Astrocyte (in vitro differentiated cells and primary cell): ENCODE measurements around the gene ZNF691. TPM values are rescaled to one million over a fixed set of nuclear protein-coding genes. Genes with fewer than 3 reads are reported as not detected.
A peak's percentile ranks its signal among the peaks of the same experiment; 100 is the strongest.

Source experiments
- DNase-seq: peaks from one replicate; pipeline ENCODE4 v3.0.0-alpha.2; 2010; ENCODE audit warnings: low read depth
- FAIRE-seq: peaks from 2 replicates; lab custom pipeline; 2011; peaks lifted over from hg19 to GRCh38; lab: Jason Lieb, UNC
- H2AFZ ChIP-seq: 2 replicates; pipeline ENCODE4 v1.6.0; 2012; ENCODE audit warnings: low read depth, low read length, inconsistent platforms
- H3K27ac ChIP-seq: 2 replicates; pipeline ENCODE4 v1.5.1; 2011; ENCODE audit warnings: low read depth, low read length, inconsistent platforms
- H3K27me3 ChIP-seq: 2 replicates; pipeline ENCODE4 v1.6.0; 2011; ENCODE audit warnings: low read length, inconsistent platforms; ENCODE audit not compliant: insufficient read depth
- H3K36me3 ChIP-seq: 2 replicates; pipeline ENCODE4 v1.5.1; 2011; ENCODE audit warnings: low read length, inconsistent platforms; ENCODE audit not compliant: insufficient read depth
- H3K4me1 ChIP-seq: 2 replicates; pipeline ENCODE4 v1.5.1; 2011; ENCODE audit warnings: low read length, inconsistent platforms; ENCODE audit not compliant: insufficient read depth
- H3K4me2 ChIP-seq: 2 replicates; pipeline ENCODE4 v1.6.0; 2012; ENCODE audit warnings: low read length, inconsistent platforms
- H3K4me3 ChIP-seq: 2 replicates; pipeline ENCODE4 v1.5.1; 2011; ENCODE audit warnings: low read depth, mild to moderate bottlenecking, low read length, inconsistent platforms; ENCODE audit not compliant: insufficient read depth
- H3K79me2 ChIP-seq: 2 replicates; pipeline ENCODE4 v1.6.0; 2012; ENCODE audit warnings: mild to moderate bottlenecking, low read length, inconsistent platforms; ENCODE audit not compliant: insufficient read depth
- H3K9ac ChIP-seq: 2 replicates; pipeline ENCODE4 v1.6.0; 2012; ENCODE audit warnings: mild to moderate bottlenecking, low read length, inconsistent platforms
- H3K9me3 ChIP-seq: 2 replicates; pipeline ENCODE4 v1.5.1; 2012; ENCODE audit warnings: low read depth, mild to moderate bottlenecking, low read length, inconsistent platforms; ENCODE audit not compliant: insufficient read depth
- H4K20me1 ChIP-seq: 2 replicates; pipeline ENCODE4 v1.6.0; 2012; ENCODE audit warnings: low read length, inconsistent platforms; ENCODE audit not compliant: insufficient read depth
- H3K27ac Mint-ChIP-seq: one replicate; pipeline ENCODE4 v1.8.0; 2021; ENCODE audit warnings: mild to moderate bottlenecking, mixed read lengths; ENCODE audit not compliant: unreplicated experiment
- H3K27me3 Mint-ChIP-seq: one replicate; pipeline ENCODE4 v1.8.0; 2021; ENCODE audit warnings: low read depth, mixed read lengths; ENCODE audit not compliant: unreplicated experiment
- H3K36me3 Mint-ChIP-seq: one replicate; pipeline ENCODE4 v1.8.0; 2021; ENCODE audit warnings: low read depth, mixed read lengths; ENCODE audit not compliant: unreplicated experiment
- H3K4me1 Mint-ChIP-seq: one replicate; pipeline ENCODE4 v1.8.0; 2021; ENCODE audit warnings: low read depth, mixed read lengths; ENCODE audit not compliant: unreplicated experiment
- H3K4me3 Mint-ChIP-seq: one replicate; pipeline ENCODE4 v1.8.0; 2021; ENCODE audit warnings: mild to moderate bottlenecking, moderate library complexity, mixed read lengths; ENCODE audit not compliant: unreplicated experiment
- H3K9me3 Mint-ChIP-seq: one replicate; pipeline ENCODE4 v1.8.0; 2021; ENCODE audit warnings: mild to moderate bottlenecking, mixed read lengths; ENCODE audit not compliant: unreplicated experiment
- CTCF ChIP-seq: IDR thresholded peaks from 2 replicates; pipeline ENCODE4 v1.5.1; 2011; ENCODE audit warnings: low read depth, mild to moderate bottlenecking, inconsistent platforms, low read length, moderate library complexity; ENCODE audit not compliant: insufficient read depth
- EZH2 ChIP-seq: IDR thresholded peaks from 2 replicates; pipeline ENCODE4 v1.6.1; 2012; ENCODE audit warnings: mild to moderate bottlenecking, low read length, inconsistent platforms; ENCODE audit not compliant: insufficient read depth
- total RNA-seq: library from RNA; stranded (reverse); gene quantifications from 2 replicates; pipeline ENCODE4 v1.2.1, GENCODE V29; 2021

The ZNF691 gene
- total RNA-seq, 1 donor from 2014 or later = 5.8 TPM

- H3K27me3 Mint-ChIP-seq = no peaks in the 10 kb centered on the region
- Histone ChIP-seq H3K27ac (no peak overlapping the region), H4K20me1 (peaks cover 5% of the 10 kb centered on the region), H3K9me3 (no peaks in the 10 kb centered on the region), H3K27me3 (no peaks in the 10 kb centered on the region), H2AFZ (no peak overlapping the region), H3K79me2 (peaks cover 17% of the 10 kb centered on the region), H3K36me3 (no peaks in the 10 kb centered on the region), H3K4me3 (no peak overlapping the region), H3K4me2 (no peak overlapping the region), H3K4me1 (peaks cover 6% of the 10 kb centered on the region), H3K9ac (no peak overlapping the region)
- no peaks in the 10 kb centered on the region for H3K9me3 Mint-ChIP-seq
- H3K27ac Mint-ChIP-seq = no peak overlapping the region
- no peak for FAIRE-seq
- H3K4me3 Mint-ChIP-seq = no peak overlapping the region
- TF ChIP-seq CTCF = no peak
- TF ChIP-seq EZH2 = no peak
- no peak for DNase-seq
- peaks cover 9% of the 10 kb centered on the region for H3K4me1 Mint-ChIP-seq
- H3K36me3 Mint-ChIP-seq = peaks cover 2% of the 10 kb centered on the region
Observed at GRCh38 chr1:42821690-42822089, 24.7 kb upstream of the ZNF691 start.

GRCh38 chr1:42822800-42823392 lies 23.5 kb upstream of the ZNF691 start:
- no peak for TF ChIP-seq EZH2
- TF ChIP-seq CTCF = no peak
- Histone ChIP-seq H4K20me1 (peaks cover 5% of the 10 kb centered on the region), H3K4me3 (no peak overlapping the region), H3K36me3 (no peaks in the 10 kb centered on the region), H3K9ac (no peak overlapping the region), H3K27me3 (no peaks in the 10 kb centered on the region), H3K79me2 (peaks cover 14% of the 10 kb centered on the region), H3K27ac (no peak overlapping the region), H3K9me3 (no peaks in the 10 kb centered on the region), H3K4me2 (no peak overlapping the region), H2AFZ (no peak overlapping the region), H3K4me1 (peaks cover 3% of the 10 kb centered on the region)
- peak; percentile 46 for DNase-seq
- H3K4me3 Mint-ChIP-seq = no peak overlapping the region
- peaks cover 2% of the 10 kb centered on the region for H3K36me3 Mint-ChIP-seq
- no peaks in the 10 kb centered on the region for H3K27me3 Mint-ChIP-seq
- peak overlapping the region; percentile 56 for H3K27ac Mint-ChIP-seq
- H3K9me3 Mint-ChIP-seq = no peaks in the 10 kb centered on the region
- H3K4me1 Mint-ChIP-seq = peaks cover 8% of the 10 kb centered on the region
- peak; percentile 39 for FAIRE-seq

GRCh38 chr1:42824481-42825035 lies 21.9 kb upstream of the ZNF691 start:
- H2AFZ ChIP-seq = no peak overlapping the region
- H3K9ac ChIP-seq = no peak overlapping the region
- H3K9me3 ChIP-seq = no peaks in the 10 kb centered on the region
- H3K79me2 ChIP-seq = peaks cover 3% of the 10 kb centered on the region
- H3K36me3 ChIP-seq = peaks cover 4% of the 10 kb centered on the region
- DNase-seq (no peak), FAIRE-seq (no peak)
- H3K27me3 Mint-ChIP-seq = no peaks in the 10 kb centered on the region
- H3K4me1 Mint-ChIP-seq = peaks cover 5% of the 10 kb centered on the region
- TF ChIP-seq CTCF = no peak
- TF ChIP-seq EZH2 = no peak
- H3K27me3 ChIP-seq = no peaks in the 10 kb centered on the region
- no peak overlapping the region for H3K27ac ChIP-seq
- H3K4me3 ChIP-seq = no peak overlapping the region
- no peak overlapping the region for H3K4me2 ChIP-seq
- no peak overlapping the region for H3K4me3 Mint-ChIP-seq
- no peaks in the 10 kb centered on the region for H4K20me1 ChIP-seq
- H3K9me3 Mint-ChIP-seq = no peaks in the 10 kb centered on the region
- H3K36me3 Mint-ChIP-seq = peaks cover 2% of the 10 kb centered on the region
- no peaks in the 10 kb centered on the region for H3K4me1 ChIP-seq
- no peak overlapping the region for H3K27ac Mint-ChIP-seq
